ENCODE results near the gene SLC25A33.
"Not testable (repeated sequence)": the region's sequence is repeated elsewhere in the genome, so short reads cannot be mapped to it uniquely, and the experiment has no call there.

Gene SLC25A33

DNA sequence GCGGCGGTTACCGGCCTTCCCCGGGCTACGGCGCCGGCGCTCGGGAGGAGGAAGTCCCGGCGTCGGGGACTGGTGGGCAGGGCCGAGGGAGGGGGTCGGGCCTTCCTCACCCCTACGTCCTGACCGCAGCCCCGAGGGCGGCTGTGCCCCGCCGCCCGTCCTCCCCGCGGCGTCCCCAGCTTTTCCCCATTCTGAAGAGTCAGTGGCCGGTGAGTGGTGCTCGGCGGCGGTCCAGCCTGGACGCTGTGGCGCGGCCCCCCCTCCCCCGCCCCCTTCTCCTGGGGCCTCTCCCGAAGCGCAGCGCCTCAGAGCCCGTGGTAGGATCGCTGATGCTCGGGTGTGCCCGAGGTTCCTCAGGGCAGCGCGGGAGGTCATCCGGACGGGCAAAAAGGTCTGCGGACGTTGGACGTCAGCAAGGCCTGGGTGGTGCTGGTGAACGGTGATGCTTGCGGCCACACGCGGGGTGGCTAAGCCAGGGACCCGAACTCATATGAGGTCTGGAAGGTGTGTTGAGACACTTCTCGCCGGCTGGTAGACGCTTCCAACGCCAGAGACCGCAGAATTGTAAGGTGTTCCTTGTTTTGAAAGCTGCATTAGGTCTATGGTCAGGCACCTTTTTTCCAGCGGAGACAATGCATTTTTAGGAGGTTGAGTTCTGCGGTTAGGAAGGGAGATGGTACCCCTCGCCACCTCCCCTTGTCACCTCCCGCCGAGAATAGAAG lies 725 bp downstream of the SLC25A33 start:
- peak; percentile 29 for DNase-seq (ENCODE audit: low read depth)

DNA sequence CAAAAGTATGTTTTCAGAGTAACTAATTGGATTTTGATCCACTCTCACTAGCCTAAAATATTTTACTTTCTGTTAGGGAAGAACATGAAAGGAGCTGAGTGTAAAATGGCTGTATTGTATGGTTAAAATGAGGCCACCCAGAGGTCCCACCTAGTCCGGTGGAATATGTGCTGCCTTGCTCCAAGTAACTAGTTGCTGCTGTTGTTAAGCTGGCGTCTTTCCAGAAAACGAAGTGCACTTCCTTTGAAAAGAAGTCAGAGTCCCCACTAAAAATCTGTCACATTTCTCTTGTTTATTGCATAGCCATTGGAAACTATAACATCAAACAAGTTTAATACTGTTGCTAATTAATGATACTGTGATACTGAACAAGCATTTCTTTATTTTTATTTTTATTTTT lies 3.2 kb downstream of the SLC25A33 start:
- DNase-seq (ENCODE audit: low read depth) = no peak

DNA sequence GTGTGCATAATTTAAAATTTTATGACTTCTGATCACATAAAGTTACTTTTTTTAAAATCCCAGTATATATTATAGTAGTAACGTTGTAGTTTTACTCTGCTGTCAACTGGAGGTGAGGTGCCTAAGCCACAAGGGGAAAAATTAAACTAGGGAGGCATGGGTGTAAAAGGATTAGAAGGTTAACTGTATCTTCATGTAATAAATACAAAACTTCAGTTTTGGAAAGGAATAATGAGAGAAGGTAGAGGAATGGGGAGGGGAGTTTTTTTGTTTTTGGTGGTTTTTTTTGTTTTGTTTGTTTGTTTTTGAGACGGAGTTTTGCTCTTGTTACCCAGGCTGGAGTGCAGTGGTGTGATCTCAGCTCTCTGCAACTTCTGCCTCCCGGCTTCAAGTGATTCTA lies 5.7 kb downstream of the SLC25A33 start:
- DNase-seq (ENCODE audit: low read depth) = no peak

DNA sequence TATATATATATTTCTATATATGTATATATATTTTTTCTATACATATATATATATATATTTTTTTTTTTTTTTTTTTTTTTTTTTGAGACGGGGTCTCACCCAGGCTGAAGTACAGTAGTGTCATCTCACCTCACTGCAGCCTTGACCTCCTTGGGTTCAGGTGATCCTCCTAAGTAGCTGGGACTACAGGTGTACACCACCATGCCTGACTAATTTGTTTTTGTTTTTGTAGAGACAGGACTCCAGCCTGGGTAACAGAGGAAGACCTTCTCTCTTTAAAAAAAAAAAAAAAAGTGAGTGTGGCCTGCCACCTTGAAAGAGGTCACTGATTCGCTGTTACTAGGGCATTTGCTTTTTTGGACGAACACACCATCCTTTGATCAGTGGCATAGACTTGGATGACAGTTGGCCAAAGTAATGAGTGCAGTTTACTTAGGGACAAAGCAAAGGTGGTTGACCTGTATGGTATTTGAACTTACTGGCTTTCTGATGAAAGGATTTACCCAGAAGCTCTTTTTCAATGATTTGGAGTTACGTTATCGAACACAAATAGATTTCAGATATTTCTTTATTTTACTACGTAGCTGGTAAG lies 10.8 kb downstream of the SLC25A33 start:
- no peak for DNase-seq (ENCODE audit: low read depth)

DNA sequence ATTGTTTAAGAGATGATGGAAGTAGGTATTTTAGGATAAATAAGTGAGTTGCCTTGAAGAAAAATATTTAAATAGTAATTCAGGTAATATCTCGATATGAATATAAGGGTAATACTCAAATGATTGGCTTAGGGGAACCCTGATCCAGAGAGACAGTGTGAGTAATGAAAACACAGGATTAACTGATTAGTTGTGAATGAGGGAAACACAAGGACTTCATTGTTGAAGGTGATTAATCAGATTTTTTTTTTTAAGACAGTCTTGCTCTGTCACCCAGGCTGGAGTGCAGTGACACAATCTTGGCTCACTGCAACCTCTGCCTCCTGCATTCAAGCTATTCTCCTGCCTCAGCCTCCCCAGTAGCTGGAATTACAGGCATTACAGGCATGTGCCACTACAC lies 12.7 kb downstream of the SLC25A33 start:
- DNase-seq (ENCODE audit: low read depth) = no peak

DNA sequence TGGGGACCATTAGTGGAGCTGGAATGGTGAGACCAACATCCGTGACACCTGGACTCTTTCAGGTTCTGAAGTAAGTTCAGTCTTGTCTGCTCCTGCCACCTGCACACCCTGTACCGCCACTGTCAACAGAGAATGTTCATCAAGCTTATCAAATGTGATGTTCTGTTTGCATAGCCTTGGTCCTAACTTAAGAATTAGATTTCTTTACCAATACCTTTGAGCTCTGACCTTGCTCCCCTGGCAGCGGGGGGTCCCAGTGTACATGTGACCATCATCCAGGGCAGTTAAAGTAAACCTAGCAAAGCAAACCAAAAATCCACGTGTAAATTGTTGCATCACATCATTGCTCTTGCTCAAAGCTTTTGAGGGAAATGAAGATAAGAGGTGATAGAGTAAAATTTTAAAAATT lies 14.5 kb downstream of the SLC25A33 start:
- DNase-seq (ENCODE audit: low read depth) = no peak

DNA sequence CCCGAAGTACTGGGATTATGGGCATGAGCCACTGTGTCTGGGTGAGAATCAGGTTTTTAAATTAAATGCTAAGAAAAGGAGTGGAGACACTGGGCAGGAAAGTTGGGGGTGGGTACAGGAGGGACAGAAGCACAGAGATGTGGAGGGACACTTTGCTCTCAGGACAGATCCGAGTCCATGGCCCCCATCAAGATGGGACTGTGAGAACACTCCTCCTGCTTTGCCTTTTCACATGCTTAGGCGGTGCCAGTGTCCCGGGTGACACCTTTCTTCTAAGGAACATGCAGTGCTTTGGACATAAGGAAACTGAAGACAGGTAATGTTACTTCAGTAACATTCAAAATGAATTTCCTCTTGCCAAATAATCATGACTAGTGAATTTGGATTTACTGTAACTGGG lies 16.7 kb downstream of the SLC25A33 start:
- DNase-seq (ENCODE audit: low read depth) = no peak

DNA sequence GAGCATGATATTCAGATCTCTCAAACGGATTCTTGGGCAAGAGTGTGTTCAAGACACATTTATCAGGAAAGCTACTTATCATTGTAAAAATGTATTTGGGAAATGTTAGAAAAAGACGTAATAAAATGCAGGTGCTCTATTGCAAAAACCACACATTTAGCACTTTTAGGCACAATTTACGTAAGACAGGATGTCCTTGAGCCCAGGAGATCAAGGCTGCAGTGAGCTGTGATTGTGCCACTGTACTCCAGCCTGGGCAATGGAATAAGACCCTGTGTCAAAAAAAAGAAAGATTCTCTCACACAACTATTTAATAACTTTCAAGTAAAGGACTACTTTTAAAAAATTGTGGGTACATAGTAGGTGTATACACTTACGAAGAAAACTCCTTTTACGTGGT lies 18.4 kb downstream of the SLC25A33 start:
- no peak for DNase-seq (ENCODE audit: low read depth)

DNA sequence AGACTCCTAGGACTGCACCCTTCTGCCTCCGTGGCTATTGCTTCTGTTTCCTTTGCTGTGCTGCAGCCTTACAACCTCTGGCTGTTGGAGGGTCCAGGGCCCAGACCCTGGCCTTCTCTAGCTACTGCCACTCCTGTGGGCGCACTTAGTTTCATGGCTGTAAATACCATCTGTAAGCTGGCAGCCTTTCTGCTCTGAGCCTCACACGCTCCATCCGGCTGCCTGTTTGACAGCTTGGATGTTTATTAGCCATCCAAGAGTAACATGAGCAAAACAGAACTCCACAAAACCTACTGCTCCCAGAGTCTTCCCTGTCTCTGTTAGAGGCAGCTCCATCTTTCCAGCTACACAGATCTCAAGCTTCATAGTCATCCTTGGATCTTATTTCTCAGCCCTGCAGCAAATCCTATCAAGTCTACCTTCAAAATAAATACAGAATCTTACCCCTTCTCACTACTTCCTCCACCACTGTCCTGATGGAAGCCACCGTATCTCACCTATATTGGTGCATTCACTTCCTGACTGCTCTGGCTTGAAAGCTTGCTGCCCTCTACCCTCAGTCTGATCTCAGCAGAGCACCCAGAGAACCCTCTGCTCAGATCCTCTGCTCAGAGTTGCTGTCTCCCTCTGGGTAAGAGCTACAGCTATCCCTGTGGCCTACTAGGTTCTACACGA lies 19.1 kb downstream of the SLC25A33 start:
- DNase-seq (ENCODE audit: low read depth) = no peak

DNA sequence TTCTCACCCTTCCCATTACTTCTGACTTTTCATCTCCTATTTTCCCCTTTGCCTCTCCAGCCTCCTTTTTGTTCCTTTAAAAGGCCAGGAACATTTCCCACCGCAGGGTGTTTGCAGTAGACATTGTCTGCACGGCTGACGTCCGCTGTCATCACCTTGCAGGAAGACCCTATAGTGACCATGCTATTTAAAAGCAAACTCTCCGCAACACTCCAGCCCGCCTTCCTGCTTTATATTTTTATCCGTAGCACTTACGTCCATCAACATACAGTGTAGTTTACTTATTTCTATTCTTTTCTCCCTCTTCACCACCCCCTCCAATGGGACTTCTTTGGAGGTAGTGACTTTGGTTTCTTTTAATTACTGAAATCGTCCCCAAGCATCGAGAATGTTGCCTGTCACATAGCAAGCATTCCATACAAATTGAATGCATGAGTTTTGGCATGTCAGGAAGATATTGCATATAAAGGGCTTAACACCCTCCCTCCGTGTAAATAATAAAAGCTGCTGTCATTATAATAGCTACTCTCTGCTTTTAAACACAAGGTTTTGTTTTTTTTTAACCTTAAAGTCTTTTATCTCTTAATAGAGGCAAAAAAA lies 19.8 kb downstream of the SLC25A33 start:
- no peak for DNase-seq (ENCODE audit: low read depth)

DNA sequence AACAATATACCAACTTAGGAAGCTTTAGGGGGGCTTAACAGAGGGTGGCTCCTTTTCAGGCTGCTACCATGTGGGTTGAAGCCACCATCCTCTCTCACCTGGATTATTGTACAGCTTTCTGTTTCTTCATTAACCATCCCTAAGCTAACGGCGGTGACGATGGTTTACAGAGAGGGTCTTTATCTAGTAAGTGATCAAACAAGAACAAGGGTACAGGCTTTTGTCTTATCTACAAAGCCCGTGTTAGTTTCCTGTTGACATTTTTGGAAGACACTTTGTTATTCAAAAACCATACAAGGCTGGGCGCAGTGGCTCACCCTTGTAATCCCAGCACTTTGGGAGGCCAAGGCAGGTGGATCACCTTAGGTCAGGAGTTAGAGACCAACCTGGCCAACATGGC lies 20.4 kb downstream of the SLC25A33 start:
- DNase-seq (ENCODE audit: low read depth) = no peak

DNA sequence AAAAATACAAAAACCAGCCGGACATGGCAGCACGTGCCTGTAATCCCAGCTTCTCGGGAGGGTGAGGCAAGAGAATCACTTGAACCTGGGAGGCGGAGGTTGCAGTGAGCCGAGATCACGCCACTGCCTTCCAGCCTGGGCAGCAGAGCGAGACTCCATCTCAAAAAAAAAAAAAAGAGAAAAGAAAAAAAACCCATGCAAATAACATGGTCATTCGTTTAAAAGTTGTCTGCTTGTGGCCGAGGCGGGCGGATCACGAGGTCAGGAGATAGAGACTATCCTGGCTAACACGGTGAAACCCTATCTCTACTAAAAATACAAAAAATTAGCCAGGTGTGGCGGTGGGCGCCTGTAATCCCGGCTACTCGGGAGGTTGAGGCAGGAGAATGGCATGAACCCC lies 20.8 kb downstream of the SLC25A33 start:
- not testable (repeated sequence) for DNase-seq (ENCODE audit: low read depth)

DNA sequence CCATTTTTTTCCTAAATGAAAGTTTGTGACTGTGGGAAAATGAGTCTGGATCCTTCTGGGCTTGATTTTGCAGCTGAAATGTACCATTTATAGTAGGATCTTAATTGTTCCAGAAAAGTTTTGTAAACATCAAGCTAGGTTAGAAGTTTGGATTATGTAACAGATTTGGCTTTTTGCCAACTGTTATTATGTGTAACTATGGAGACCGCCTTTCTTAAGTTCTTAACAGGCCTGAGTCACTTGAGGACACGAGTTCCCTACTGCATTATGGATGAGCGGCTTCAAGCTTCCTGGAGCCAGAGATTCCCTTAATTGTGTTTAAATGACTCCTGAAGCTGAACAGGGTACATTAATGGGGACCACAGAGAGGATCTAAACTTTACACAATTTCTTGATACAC lies 22.2 kb downstream of the SLC25A33 start:
- no peak for DNase-seq (ENCODE audit: low read depth)

DNA sequence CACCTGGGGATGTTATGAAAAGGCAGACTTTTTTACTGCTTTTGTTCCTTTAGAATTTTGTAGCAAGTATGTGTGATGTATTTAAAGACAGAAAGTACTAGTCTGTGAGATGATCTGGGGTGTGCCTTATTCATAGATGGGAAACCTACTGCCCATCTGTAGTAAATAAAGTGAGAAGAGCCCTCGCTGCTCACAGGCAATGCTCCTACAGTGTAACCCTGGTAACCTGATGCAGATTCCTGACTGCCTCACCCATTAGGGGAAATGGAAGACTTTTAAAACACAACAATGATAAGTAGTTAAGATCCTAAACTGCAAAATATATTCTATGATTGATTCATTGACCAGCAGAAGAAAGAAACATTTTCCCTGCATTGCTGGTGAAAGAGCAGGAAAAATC lies 30.0 kb downstream of the SLC25A33 start:
- DNase-seq (ENCODE audit: low read depth) = no peak

DNA sequence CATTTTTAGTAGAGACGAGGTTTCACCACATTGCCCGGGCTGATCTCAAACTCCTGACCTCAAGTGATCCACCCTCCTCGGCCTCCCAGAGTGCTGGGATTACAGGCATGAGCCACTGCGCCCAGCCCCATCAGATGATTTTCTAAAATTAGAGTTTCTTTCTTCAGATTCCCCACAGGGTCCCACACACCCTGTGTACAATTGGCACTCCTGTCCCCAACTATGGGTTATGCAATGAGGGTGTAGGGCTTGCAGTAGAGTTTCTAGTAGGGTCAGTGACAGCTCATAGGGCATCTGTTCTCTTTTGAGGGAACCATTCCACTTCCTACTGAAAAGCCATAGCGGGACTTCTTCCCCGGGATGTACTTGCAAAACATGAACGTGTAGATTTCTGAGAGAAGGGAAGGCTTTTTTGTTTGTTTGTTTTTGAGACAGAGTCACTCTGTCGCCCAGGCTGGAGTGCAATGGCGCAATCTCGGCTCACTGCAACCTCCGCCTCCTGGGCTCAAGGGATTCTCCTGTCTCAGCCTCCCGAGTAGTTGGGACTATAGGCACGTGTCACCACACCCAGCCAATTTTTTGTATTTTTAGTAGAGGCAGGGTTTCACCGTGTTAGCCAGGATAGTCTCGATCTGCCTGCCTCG lies 31.7 kb downstream of the SLC25A33 start:
- not testable (repeated sequence) for DNase-seq (ENCODE audit: low read depth)

DNA sequence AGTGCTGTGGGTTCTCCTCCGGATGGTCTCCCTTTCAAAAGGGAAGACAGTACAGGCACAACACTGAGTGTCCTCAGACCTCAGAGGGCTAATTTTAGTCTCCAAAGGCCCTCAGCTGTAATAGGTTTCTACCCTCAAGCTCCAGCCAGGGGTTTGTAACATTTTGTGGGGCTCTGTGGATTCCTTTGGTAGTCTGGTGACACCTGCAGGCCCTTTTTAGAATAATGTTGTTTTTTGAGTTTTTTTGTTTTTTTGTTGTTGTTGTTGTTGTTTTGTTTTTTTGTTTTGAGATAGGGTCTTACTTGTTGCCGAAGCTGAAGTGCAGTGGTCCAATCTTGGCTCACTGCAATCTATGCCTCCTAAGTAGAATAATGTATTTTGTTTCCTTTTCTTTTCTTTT lies 34.5 kb downstream of the SLC25A33 start:
- no peak for DNase-seq (ENCODE audit: low read depth)

DNA sequence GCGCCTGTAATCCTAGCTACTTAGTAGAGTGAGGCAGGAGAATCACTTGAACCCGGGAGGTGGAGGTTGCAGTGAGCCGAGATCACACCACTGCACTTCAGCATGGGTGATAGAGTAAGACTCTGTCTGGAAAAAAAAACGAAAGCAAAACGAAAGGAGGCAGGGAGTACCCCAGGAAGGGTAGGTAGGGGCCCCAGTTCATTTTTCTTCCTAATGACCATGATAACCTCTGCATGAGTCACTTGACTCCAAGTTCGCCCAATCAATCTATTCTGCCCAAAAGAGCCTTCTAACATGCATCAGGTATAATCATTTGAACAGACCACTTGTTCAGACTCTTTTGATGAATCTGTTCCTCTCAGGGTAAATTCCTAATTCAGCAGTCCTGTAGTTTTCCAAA lies 36.2 kb downstream of the SLC25A33 start:
- no peak for DNase-seq (ENCODE audit: low read depth)

DNA sequence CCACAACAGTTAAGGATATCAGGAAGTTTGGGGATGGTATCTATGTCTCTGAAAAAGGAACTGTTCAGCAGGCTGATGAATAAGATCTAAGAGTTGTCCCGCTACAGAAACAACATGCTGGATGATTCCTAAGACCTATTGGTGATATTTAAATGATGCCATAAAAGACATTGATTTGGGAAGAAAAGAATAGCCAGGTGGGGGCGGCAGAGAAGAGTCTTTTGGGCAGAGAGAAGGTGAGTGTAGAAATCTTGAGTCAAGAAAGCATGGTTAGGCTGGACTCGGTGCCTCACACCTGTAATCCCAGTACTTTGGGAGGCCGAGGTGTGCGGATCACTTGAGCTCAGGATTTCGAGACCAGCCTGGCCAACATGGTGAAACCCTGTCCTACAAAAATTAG lies 37.6 kb downstream of the SLC25A33 start:
- no peak for DNase-seq (ENCODE audit: low read depth)

DNA sequence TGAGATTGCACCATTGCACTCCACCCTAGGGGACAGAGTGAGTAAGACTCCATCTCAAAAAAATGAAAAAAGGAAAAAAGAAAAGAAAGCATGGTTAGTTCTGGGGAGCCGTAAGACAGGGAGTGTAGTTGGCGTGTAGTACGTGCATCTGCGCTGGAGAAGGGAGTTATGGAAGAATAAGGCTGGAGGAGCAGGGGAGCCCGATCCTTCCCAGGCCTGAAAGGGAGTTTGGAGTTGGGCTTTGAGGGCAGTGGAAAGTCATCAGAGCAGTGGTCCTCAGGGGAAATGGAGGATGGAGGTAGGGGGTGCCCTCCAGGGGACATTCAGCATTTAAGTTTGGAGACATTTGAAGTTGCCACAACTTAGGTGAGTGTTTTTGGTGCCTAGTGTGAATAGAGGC lies 38.2 kb downstream of the SLC25A33 start:
- DNase-seq (ENCODE audit: low read depth) = no peak

DNA sequence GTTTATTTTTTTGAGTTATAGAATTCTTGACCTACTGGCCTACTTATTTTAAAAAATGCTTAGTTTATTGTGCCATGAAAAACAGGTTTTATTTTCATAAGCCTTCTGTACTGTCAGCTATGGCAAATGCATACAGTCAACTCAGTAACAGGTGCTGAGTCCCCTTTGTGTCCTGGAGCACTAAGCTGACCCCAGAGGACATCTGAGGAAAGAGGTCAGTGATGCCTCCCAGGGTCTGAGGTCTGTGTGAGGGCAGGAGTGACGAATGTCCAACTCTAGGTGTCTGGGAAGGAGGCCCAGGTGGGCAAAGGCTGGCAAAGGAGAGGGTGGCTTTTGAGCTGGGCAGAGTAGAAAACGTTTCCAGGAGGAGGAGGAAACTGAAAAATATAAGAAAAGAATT lies 41.7 kb downstream of the SLC25A33 start:
- no peak for DNase-seq (ENCODE audit: low read depth)

DNA sequence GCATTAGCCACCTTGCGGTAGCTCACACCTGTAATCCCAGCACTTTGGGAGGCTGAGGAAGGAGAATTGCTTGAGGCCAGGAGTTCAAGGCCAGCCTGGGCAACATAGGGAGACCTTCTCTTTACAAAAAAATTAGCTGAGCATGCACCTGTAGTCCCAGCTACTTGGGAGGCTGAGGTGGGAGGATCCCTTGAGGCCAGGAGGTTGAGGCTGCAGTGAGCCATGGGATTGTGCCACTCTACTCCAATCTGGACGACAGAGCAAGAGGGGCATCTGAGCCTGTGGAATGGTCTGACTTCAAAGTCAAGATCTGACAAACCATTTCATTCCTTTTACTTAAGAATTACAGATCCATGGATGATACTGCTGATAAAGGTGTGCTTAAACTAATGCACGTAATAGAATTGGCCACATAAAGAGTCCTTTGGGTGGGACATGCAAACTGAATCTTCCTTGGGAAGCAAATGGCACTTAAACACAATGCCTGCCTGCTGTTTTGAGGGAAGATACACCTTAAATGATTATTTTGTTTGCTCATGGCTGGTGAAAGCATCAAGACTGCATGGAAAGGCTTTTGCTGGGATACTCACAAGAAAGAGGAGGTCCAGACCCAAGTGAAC lies 47.0 kb downstream of the SLC25A33 start:
- DNase-seq (ENCODE audit: low read depth) = no peak

DNA sequence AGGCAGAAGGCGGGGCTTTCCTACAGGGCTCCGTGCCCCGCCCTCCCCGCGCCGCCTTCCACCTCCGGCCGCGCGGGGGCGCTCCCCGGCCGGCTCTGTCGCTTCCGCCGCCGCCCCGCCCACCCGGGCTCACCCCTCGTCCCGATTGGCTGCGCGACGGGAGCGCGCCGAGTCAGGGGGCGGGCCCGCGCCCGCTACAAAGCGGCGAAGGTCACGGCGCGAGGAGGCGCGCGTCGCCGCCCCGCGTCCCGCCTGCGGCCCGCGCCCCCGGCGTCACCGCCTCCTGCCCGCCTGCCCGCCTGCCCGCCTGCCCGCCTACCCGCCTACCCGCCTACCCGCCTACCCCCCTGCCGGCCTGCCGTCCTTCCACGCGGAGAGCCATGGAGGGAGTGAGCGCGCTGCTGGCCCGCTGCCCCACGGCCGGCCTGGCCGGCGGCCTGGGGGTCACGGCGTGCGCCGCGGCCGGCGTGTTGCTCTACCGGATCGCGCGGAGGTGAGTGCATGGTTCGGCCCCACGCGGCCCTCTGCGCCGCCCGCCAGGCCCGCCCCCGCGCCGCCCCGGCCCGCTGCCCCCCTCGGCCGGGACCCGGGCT lies 49.4 kb downstream of the SLC25A33 start, which contains the start of gene TMEM201:
Gene TMEM201 (plus strand): TSS at position 361 of the 593 bp plus-strand sequence. CDS start 20 bp downstream, at position 381.
- DNase-seq (ENCODE audit: low read depth) = peak; percentile 91

Measured in activated gamma-delta T cell treated with anti-CD3 and anti-CD28 coated beads, Interleukin-2, amount 50 U/mL, for 16 hours (primary cell).